Loucy (cell line): Measurements from ENCODE around the gene GABBR2.

Experiments used
- H2AFZ ChIP-seq: fragments of 200-600 bp; sonication (generic); 2 replicates; pipeline ENCODE4 v1.6.0; 2016; ENCODE audit warnings: antibody characterized with exemption, mild to moderate bottlenecking, low read length, moderate library complexity
- H3F3A ChIP-seq: fragments of 200-600 bp; 2 replicates; pipeline ENCODE4 v1.6.0; 2016; ENCODE audit warnings: antibody characterized with exemption, low read depth, mild to moderate bottlenecking
- H3K27me3 ChIP-seq: fragments of 200-600 bp; sonication (generic); 2 replicates; pipeline ENCODE4 v1.6.1; 2014; ENCODE audit warnings: low read length, mild to moderate bottlenecking; ENCODE audit not compliant: insufficient read depth, poor library complexity, severe bottlenecking
- H3K36me3 ChIP-seq: fragments of 200-600 bp; sonication (generic); 2 replicates; pipeline ENCODE4 v1.6.1; 2016; ENCODE audit warnings: low read length; ENCODE audit not compliant: insufficient read depth
- H3K4me1 ChIP-seq: fragments of 200-600 bp; sonication (generic); 2 replicates; pipeline ENCODE4 v1.5.1; 2014; ENCODE audit warnings: low read length, mild to moderate bottlenecking; ENCODE audit not compliant: insufficient read depth, poor library complexity, severe bottlenecking
- H3K4me2 ChIP-seq: fragments of 200-600 bp; sonication (generic); 2 replicates; pipeline ENCODE4 v1.6.0; 2014; ENCODE audit warnings: antibody characterized with exemption, low read length, low read depth, mild to moderate bottlenecking; ENCODE audit not compliant: poor library complexity, severe bottlenecking
- H3K4me3 ChIP-seq: fragments of 200-600 bp; sonication (generic); 2 replicates; pipeline ENCODE4 v1.5.1; 2014; ENCODE audit warnings: low read length, mild to moderate bottlenecking, mixed read lengths; ENCODE audit not compliant: poor library complexity, severe bottlenecking
- H3K79me2 ChIP-seq: fragments of 200-600 bp; sonication (generic); 2 replicates; pipeline ENCODE4 v1.6.1; 2014; ENCODE audit warnings: low read length; ENCODE audit not compliant: insufficient read depth
- H3K9ac ChIP-seq: fragments of 200-600 bp; sonication (generic); 2 replicates; pipeline ENCODE4 v1.6.0; 2014; ENCODE audit warnings: mild to moderate bottlenecking, low read depth, low read length, moderate library complexity; ENCODE audit not compliant: poor library complexity, severe bottlenecking
- H3K9me2 ChIP-seq: fragments of 200-600 bp; sonication (generic); replicated peaks from 2 replicates; pipeline ENCODE4 v1.6.1; 2016; ENCODE audit warnings: low read depth, low read length, mixed read lengths
- H3K9me3 ChIP-seq: fragments of 200-600 bp; sonication (generic); 2 replicates; pipeline ENCODE4 v1.6.1; 2014; ENCODE audit warnings: mild to moderate bottlenecking, antibody characterized with exemption, low read length, low read depth; ENCODE audit not compliant: insufficient read depth
- H4K20me1 ChIP-seq: fragments of 200-600 bp; sonication (generic); 2 replicates; pipeline ENCODE4 v1.6.0; 2014; ENCODE audit warnings: antibody characterized with exemption, low read length, mild to moderate bottlenecking; ENCODE audit not compliant: insufficient read depth, poor library complexity, severe bottlenecking
- EZH2phosphoT487 ChIP-seq: fragments of 200-600 bp; IDR thresholded peaks from 2 replicates; pipeline ENCODE4 v1.6.1; 2018; ENCODE audit warnings: antibody characterized with exemption, mild to moderate bottlenecking, moderate library complexity, borderline replicate concordance
- TF ChIP-seq, protein P1 (sequence below): fragments of 200-600 bp; sonication (generic); conservative IDR thresholded peaks from 2 replicates; pipeline ENCODE4 v1.5.1; 2014; ENCODE audit warnings: mild to moderate bottlenecking, antibody characterized with exemption, low read length

The GABBR2 gene

DNA sequence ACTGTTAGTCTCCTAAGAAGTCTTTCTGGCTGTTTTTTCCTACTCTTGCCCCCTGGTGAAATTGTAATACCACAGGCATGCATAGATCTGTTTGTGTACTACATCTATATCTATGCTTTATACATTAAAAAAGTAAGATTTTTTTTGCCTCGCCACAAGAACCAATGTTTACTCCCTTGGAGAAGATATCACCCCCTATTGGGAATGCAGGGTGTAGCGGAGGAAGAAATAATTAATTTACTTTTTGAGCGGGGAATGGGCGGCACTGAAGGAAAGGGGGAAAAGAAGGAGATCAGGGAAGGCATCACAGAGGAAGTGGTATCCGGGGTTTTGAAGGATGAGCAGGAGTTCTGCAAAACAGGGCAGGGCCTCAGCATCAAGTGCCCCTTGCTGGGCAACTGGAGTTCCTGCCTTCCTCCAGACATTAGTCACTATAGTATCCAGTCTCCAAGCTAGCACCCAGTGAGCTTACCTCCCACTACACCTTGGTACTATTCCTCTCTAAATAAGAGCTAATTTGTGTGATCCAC lies 134.9 kb downstream of the GABBR2 start:
- Histone ChIP-seq H3K9me2 (no peaks in the 10 kb centered on the region), H3K4me1 (peaks cover 15% of the 10 kb centered on the region), H3K4me2 (no peak overlapping the region), H3K9ac (no peak overlapping the region), H2AFZ (no peak overlapping the region), H3K9me3 (no peaks in the 10 kb centered on the region), H3K27me3 (no peaks in the 10 kb centered on the region), H3K36me3 (no peaks in the 10 kb centered on the region), H3K4me3 (no peak overlapping the region), H4K20me1 (no peaks in the 10 kb centered on the region), H3F3A (no peaks in the 10 kb centered on the region), H3K79me2 (no peaks in the 10 kb centered on the region)
- TF ChIP-seq EZH2phosphoT487: no peak
- TF ChIP-seq, protein P1, sequence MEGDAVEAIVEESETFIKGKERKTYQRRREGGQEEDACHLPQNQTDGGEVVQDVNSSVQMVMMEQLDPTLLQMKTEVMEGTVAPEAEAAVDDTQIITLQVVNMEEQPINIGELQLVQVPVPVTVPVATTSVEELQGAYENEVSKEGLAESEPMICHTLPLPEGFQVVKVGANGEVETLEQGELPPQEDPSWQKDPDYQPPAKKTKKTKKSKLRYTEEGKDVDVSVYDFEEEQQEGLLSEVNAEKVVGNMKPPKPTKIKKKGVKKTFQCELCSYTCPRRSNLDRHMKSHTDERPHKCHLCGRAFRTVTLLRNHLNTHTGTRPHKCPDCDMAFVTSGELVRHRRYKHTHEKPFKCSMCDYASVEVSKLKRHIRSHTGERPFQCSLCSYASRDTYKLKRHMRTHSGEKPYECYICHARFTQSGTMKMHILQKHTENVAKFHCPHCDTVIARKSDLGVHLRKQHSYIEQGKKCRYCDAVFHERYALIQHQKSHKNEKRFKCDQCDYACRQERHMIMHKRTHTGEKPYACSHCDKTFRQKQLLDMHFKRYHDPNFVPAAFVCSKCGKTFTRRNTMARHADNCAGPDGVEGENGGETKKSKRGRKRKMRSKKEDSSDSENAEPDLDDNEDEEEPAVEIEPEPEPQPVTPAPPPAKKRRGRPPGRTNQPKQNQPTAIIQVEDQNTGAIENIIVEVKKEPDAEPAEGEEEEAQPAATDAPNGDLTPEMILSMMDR: peak; percentile 51

DNA sequence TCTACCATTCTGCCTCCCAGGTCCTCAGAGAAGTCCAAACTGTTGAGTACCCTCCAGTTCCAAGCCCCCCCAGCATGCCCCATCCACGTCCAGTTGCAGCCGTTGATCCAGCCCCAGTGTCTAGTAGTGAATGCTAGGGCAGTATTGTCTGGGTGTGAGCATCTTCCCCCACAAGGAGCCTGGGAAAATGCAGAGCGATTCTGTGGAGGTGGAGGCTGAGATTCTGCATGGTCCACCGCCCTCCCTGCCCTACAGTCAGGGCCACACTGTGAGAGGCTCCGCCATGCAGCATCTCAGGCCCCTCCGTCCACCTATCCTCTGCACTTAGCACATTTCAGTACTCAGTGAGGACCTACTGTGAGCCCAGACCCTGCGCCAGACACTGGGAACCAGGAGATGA lies 135.9 kb downstream of the GABBR2 start:
- Histone ChIP-seq H2AFZ (no peak overlapping the region), H3K9ac (no peak overlapping the region), H3K4me1 (peaks cover 15% of the 10 kb centered on the region), H3K27me3 (no peaks in the 10 kb centered on the region), H3K9me2 (no peaks in the 10 kb centered on the region), H4K20me1 (no peaks in the 10 kb centered on the region), H3K36me3 (no peaks in the 10 kb centered on the region), H3F3A (no peaks in the 10 kb centered on the region), H3K9me3 (no peaks in the 10 kb centered on the region), H3K79me2 (no peaks in the 10 kb centered on the region), H3K4me2 (no peak overlapping the region), H3K4me3 (no peak overlapping the region)
- TF ChIP-seq EZH2phosphoT487: no peak
- TF ChIP-seq, protein P1: no peak

DNA sequence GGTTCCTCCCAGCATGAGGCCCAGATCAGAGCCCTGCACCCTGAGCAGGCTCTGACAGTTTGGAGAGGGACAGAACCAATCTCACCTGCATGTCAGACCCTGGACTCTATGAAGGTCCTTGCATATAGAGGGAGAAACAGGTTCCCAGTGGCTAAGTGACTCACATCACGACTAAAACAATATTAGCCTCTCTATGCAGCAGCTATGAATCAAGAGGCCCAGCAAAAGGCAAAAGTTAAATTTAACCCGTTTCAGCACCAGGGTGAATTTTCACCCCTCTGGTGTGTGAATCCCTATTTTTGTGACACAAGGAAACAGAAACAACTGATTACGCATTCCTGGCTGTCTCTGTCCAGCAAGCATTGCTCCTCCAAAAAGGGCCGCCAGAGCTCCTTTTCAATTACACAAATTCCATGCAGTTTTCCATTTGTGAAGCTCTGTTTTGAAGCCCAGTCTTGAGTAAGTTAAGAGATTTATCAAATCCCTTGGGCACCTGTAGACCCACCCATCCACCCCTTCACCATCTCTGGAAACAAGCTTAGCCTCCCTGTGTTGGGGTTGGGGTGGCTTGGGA lies 136.6 kb downstream of the GABBR2 start:
- TF ChIP-seq, protein P1: no peak
- TF ChIP-seq EZH2phosphoT487: no peak
- no peaks in the 10 kb centered on the region for H3K27me3 ChIP-seq
- no peaks in the 10 kb centered on the region for H3K79me2 ChIP-seq
- H3K9me2 ChIP-seq: no peaks in the 10 kb centered on the region
- no peak overlapping the region for H3K4me2 ChIP-seq
- no peaks in the 10 kb centered on the region for H3K9me3 ChIP-seq
- no peaks in the 10 kb centered on the region for H3F3A ChIP-seq
- H3K4me3 ChIP-seq: no peak overlapping the region
- peaks cover 15% of the 10 kb centered on the region for H3K4me1 ChIP-seq
- no peaks in the 10 kb centered on the region for H4K20me1 ChIP-seq
- no peak overlapping the region for H2AFZ ChIP-seq
- H3K36me3 ChIP-seq: no peaks in the 10 kb centered on the region
- H3K9ac ChIP-seq: no peak overlapping the region
